LNCAP (cell line): ENCODE data around the gene COL6A1.
A peak's percentile ranks its signal among the peaks of the same experiment; 100 is the strongest.

Experiments
- CTCF ChIP-seq: fragments of 450-650 bp; IDR thresholded peaks from 2 replicates; pipeline ENCODE4 v1.5.1; 2017; ENCODE audit warnings: mild to moderate bottlenecking

The COL6A1 gene

GRCh38 chr21:45972716-45973474, 8.7 kb upstream of the COL6A1 start:
- no peak for TF ChIP-seq CTCF

GRCh38 chr21:45973475-45974072, 8.0 kb upstream of the COL6A1 start:
- TF ChIP-seq CTCF: peak; percentile 44

GRCh38 chr21:45974073-45975019, 7.2 kb upstream of the COL6A1 start:
- no peak for TF ChIP-seq CTCF

GRCh38 chr21:45975020-45975666, 6.4 kb upstream of the COL6A1 start:
- TF ChIP-seq CTCF: no peak

DNA sequence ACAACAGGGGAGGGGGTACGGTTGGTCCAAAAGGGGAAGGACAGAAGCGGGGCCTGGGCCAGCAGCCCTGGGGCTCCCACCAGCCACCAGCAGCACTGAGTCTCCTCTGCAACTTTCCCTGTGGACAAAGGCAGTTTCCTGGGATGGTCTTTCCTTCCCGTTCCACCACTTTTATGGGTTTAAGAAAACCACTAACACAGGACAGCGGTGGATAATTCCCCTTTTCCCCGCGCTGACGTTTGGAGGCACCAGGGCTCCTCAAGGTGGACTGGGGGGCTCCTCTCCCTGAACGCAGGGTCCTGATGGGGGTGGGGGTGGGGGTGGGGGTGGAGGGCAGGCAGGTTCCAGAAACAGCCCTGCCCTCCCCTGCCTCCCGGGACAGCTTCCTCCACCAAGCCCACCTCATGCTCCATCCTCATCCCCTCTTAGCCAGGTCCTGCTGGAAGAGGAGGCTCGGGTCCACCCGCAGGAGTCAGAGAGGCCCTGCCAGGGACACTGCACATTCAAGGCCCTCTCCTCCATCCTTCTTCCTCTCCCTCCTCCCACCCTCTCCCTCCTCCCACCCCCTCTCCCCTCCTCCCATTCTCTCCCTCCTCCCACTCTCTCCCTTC, 4.8 kb upstream of the COL6A1 start:
- TF ChIP-seq CTCF: no peak

DNA sequence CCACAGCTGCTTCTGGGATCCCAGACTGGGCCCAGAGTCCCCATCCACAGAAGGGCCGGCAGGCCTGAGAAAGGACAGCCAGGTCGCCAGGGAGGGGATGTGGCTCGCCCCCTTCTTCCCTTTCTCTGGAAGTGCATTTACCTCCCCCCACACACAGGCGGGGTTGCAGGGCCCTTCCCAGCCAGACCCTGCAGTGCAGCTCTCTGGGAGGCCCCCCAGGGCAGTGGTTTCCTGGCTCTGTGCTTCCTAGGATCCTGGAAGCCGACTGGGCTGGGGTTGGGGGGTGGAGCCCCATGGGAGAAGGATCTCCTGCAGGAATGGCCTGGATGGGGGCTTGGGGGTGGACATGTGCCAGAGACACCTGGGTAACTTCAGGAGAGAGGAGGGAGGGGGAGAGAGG, 4.2 kb upstream of the COL6A1 start:
- TF ChIP-seq CTCF: no peak
